A549 (cell line): ENCODE results near the gene HSD17B4.
"Not testable (repeated sequence)": the region's sequence is repeated elsewhere in the genome, so short reads cannot be mapped to it uniquely, and the experiment has no call there.

Experiments used
- BHLHE40 ChIP-seq: IDR thresholded peaks from 2 replicates; pipeline ENCODE4 v1.6.1; 2012; ENCODE audit warnings: low read depth, low read length, inconsistent platforms
- EP300 ChIP-seq, 2 experiments: fragments of >200 bp; sonication (Bioruptor Twin); formaldehyde crosslinking; IDR thresholded peaks; 2 replicates in 1 of 2; 3 replicates in 1 of 2; pipeline ENCODE4 v1.6.1; 2016 to 2017
- GATA3 ChIP-seq: IDR thresholded peaks from 2 replicates; pipeline ENCODE4 v1.6.1; 2012; ENCODE audit warnings: borderline replicate concordance
- NR3C1 ChIP-seq: fragments of >200 bp; sonication (Bioruptor Twin); formaldehyde crosslinking; IDR thresholded peaks from 3 replicates; pipeline ENCODE4 v1.6.1; 2017
- TF ChIP-seq, protein P1 (sequence below): fragments of >200 bp; sonication (Bioruptor Twin); formaldehyde crosslinking; IDR thresholded peaks from 3 replicates; pipeline ENCODE4 v1.5.1; 2016

DNA sequence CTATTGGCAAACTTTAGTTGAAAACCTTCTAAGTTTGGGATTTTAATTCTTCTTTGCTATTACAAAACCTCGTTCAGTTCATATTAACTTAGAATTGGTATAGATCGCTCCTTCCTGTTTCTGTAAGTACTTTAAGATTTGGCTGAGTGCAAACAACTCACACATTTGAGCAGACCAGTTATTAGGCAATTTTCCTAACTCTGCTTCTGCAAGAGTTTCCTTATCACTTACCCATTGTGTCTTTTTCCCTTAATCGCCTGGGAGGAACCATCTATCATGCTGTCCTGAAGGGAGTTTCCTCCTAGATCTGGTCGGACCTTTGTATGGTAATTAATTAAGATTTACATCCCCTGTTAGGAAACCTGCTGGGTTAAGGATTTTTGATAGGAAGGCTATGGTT lies 24.7 kb upstream of the HSD17B4 start:
- TF ChIP-seq, protein P1, sequence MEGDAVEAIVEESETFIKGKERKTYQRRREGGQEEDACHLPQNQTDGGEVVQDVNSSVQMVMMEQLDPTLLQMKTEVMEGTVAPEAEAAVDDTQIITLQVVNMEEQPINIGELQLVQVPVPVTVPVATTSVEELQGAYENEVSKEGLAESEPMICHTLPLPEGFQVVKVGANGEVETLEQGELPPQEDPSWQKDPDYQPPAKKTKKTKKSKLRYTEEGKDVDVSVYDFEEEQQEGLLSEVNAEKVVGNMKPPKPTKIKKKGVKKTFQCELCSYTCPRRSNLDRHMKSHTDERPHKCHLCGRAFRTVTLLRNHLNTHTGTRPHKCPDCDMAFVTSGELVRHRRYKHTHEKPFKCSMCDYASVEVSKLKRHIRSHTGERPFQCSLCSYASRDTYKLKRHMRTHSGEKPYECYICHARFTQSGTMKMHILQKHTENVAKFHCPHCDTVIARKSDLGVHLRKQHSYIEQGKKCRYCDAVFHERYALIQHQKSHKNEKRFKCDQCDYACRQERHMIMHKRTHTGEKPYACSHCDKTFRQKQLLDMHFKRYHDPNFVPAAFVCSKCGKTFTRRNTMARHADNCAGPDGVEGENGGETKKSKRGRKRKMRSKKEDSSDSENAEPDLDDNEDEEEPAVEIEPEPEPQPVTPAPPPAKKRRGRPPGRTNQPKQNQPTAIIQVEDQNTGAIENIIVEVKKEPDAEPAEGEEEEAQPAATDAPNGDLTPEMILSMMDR = not testable (repeated sequence)
- TF ChIP-seq EP300 (IDR thresholded peaks at IDR 0.05); NR3C1; GATA3; BHLHE40: not testable (repeated sequence)
